Measurements from ENCODE around the gene ZC3H18.

GRCh38 chr16:88639231-88640038, 69.2 kb downstream of the ZC3H18 start:
- TF ChIP-seq, protein P1, sequence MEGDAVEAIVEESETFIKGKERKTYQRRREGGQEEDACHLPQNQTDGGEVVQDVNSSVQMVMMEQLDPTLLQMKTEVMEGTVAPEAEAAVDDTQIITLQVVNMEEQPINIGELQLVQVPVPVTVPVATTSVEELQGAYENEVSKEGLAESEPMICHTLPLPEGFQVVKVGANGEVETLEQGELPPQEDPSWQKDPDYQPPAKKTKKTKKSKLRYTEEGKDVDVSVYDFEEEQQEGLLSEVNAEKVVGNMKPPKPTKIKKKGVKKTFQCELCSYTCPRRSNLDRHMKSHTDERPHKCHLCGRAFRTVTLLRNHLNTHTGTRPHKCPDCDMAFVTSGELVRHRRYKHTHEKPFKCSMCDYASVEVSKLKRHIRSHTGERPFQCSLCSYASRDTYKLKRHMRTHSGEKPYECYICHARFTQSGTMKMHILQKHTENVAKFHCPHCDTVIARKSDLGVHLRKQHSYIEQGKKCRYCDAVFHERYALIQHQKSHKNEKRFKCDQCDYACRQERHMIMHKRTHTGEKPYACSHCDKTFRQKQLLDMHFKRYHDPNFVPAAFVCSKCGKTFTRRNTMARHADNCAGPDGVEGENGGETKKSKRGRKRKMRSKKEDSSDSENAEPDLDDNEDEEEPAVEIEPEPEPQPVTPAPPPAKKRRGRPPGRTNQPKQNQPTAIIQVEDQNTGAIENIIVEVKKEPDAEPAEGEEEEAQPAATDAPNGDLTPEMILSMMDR (IDR thresholded peaks at IDR 0.05): no peak
- TF ChIP-seq EP300 (IDR thresholded peaks at IDR 0.05) (no peak), POLR2A (IDR thresholded peaks at IDR 0.05) (no peak)
